Esophagus muscularis mucosa (tissue), 4 donors: ENCODE results near the gene TMEM94. TPM values are rescaled to one million over a fixed set of nuclear protein-coding genes. Genes with fewer than 3 reads are reported as not detected.
A peak's percentile ranks its signal among the peaks of the same experiment; 100 is the strongest.

Source experiments
- DNase-seq: peaks from one replicate; pipeline ENCODE4 v3.0.0-alpha.2; 2017; ENCODE audit errors: extremely low spot score
- H3K27ac ChIP-seq, 4 donors: fragments of 200-600 bp; sonication (generic); replicated peaks in 1 of 4; 1 replicate in 3 of 4; 2 replicates in 1 of 4; pipeline ENCODE4 v1.5.1; 2016 to 2019; ENCODE audit warnings: mild to moderate bottlenecking in 1 of 4
- H3K27me3 ChIP-seq, 4 donors: fragments of 200-600 bp; sonication (generic); one replicate each; pipeline versions ENCODE4 v1.5.1 to v1.6.0; 2016 to 2019
- H3K36me3 ChIP-seq, 4 donors: fragments of 200-600 bp; sonication (generic); one replicate each; pipeline ENCODE4 v1.5.1; 2016 to 2019
- H3K4me1 ChIP-seq, 4 donors: fragments of 200-600 bp; sonication (generic); one replicate each; pipeline ENCODE4 v1.5.1; 2016 to 2019
- H3K4me3 ChIP-seq, 4 donors: fragments of 200-600 bp; sonication (generic); 1 replicate in 2 of 4; 2 replicates in 2 of 4; pipeline ENCODE4 v1.5.1; 2016 to 2019; ENCODE audit warnings: mild to moderate bottlenecking in 4 of 4, moderate library complexity in 1 of 4
- H3K9me3 ChIP-seq, 4 donors: fragments of 200-600 bp; sonication (generic); 1 replicate in 3 of 4; 2 replicates in 1 of 4; pipeline ENCODE4 v1.5.1; 2016 to 2019
- CTCF ChIP-seq, 3 experiments: fragments of 200-600 bp in 2 of 3; fragments of 450-650 bp in 1 of 3; sonication (generic) in 2 of 3; IDR thresholded peaks; one replicate each; pipeline ENCODE4 v1.5.1; 2017 to 2019; ENCODE audit warnings: antibody characterized with exemption in 3 of 3, mild to moderate bottlenecking in 2 of 3, moderate library complexity in 1 of 3
- EP300 ChIP-seq: sonication (generic); formaldehyde crosslinking; IDR thresholded peaks from one replicate; pipeline ENCODE4 v1.6.1; 2017; ENCODE audit warnings: antibody characterized with exemption
- POLR2A ChIP-seq: fragments of 450-650 bp; IDR thresholded peaks from one replicate; pipeline ENCODE4 v1.6.1; 2017; ENCODE audit warnings: antibody characterized with exemption, moderate library complexity, mild to moderate bottlenecking, low read depth
- POLR2AphosphoS5 ChIP-seq, 2 donors: sonication (generic); formaldehyde crosslinking; IDR thresholded peaks; one replicate each; pipeline ENCODE4 v1.6.1; 2017; ENCODE audit warnings: antibody characterized with exemption in 2 of 2
- WGBS: methylation state at CpG from one replicate; pipeline ENCODE4 v1.1.5; 2018; 5-methylcytosine and 5-hydroxymethylcytosine counted together
- intact Hi-C: fragments of 100-400 bp; cut with DNase I; formaldehyde crosslinking; loops from one replicate; pipeline ENCODE4 v1.15.1; 2023
- total RNA-seq, 4 donors: library from RNA; depleted of rRNA; stranded (reverse); fragments of >200 nt; gene quantifications; one replicate each; pipeline versions ENCODE4 v1.1.0 to v1.2.1, GENCODE V29; 2016

The TMEM94 gene
- total RNA-seq, 4 donors from 2014 or later = 35.3 to 71.4 (median 46.3) TPM

GRCh38 chr17:75480281-75480680 is 23.8 kb downstream of the TMEM94 start:
- peaks cover 35 to 82% (median 71%) of the 10 kb centered on the region in 4 donors for H3K4me1 ChIP-seq
- H3K27ac ChIP-seq = no peak overlapping the region
- peaks cover 0 to 7% (median 0%) of the 10 kb centered on the region in 4 donors for H3K36me3 ChIP-seq
- H3K4me3 ChIP-seq = no peak overlapping the region
- WGBS = 93% methylated on average over 6 of the region's 6 CpGs
- intact Hi-C loops = no loop called here
- no peaks in the 10 kb centered on the region for H3K27me3 ChIP-seq
- no peak for DNase-seq
- no peak for TF ChIP-seq POLR2A
- TF ChIP-seq POLR2AphosphoS5 (IDR thresholded peaks at IDR 0.05) = no peak
- TF ChIP-seq CTCF (IDR thresholded peaks at IDR 0.05) = no peak
- no peak for TF ChIP-seq EP300
- no peaks in the 10 kb centered on the region for H3K9me3 ChIP-seq

- TF ChIP-seq EP300 = no peak
- no peak for TF ChIP-seq CTCF (IDR thresholded peaks at IDR 0.05)
- TF ChIP-seq POLR2A = no peak
- no peak for TF ChIP-seq POLR2AphosphoS5 (IDR thresholded peaks at IDR 0.05)
- Histone ChIP-seq H3K4me1 (peaks cover 31 to 82% (median 71%) of the 10 kb centered on the region in 4 donors), H3K27ac (peak overlapping the region in 2 of 4 donors; percentile 22 to 28), H3K9me3 (no peaks in the 10 kb centered on the region), H3K4me3 (no peak overlapping the region), H3K36me3 (peaks cover 0 to 17% (median 2%) of the 10 kb centered on the region in 4 donors), H3K27me3 (no peaks in the 10 kb centered on the region)
- intact Hi-C loops = no loop called here
- no peak for DNase-seq
- 83% methylated on average over 12 of the region's 13 CpGs for WGBS
These were observed 25.0 kb downstream of the TMEM94 start for GRCh38 chr17:75481194-75482068.

GRCh38 chr17:75482098-75482942 is 25.9 kb downstream of the TMEM94 start:
- intact Hi-C loops = no loop called here
- Histone ChIP-seq H3K9me3 (no peaks in the 10 kb centered on the region), H3K4me3 (no peak overlapping the region), H3K27ac (peak overlapping the region in 1 of 4 donors; percentile 28), H3K36me3 (peaks cover 0 to 20% (median 2%) of the 10 kb centered on the region in 4 donors), H3K4me1 (peaks cover 31 to 82% (median 71%) of the 10 kb centered on the region in 4 donors), H3K27me3 (no peaks in the 10 kb centered on the region)
- 75% methylated on average over 15 of the region's 16 CpGs for WGBS
- DNase-seq = no peak
- TF ChIP-seq CTCF (IDR thresholded peaks at IDR 0.05) (no peak), POLR2AphosphoS5 (IDR thresholded peaks at IDR 0.05) (no peak)

GRCh38 chr17:75485688-75486087 is 29.3 kb downstream of the TMEM94 start:
- Histone ChIP-seq H3K36me3 (peaks cover 0 to 33% (median 9%) of the 10 kb centered on the region in 4 donors), H3K27me3 (no peaks in the 10 kb centered on the region), H3K27ac (no peak overlapping the region), H3K4me3 (no peak overlapping the region), H3K9me3 (no peaks in the 10 kb centered on the region), H3K4me1 (peaks cover 51 to 88% (median 84%) of the 10 kb centered on the region in 4 donors)
- intact Hi-C loops = no loop called here
- no peak for TF ChIP-seq POLR2A
- WGBS = 100% methylated on average over 2 of the region's 12 CpGs
- DNase-seq = no peak

- H3K9me3 ChIP-seq = no peaks in the 10 kb centered on the region
- H3K4me1 ChIP-seq = peaks cover 51 to 89% (median 84%) of the 10 kb centered on the region in 4 donors
- H3K36me3 ChIP-seq = peaks cover 1 to 33% (median 14%) of the 10 kb centered on the region in 4 donors
- no peaks in the 10 kb centered on the region for H3K27me3 ChIP-seq
- intact Hi-C loops = no loop called here
- no peak for TF ChIP-seq POLR2A
- no peak for TF ChIP-seq POLR2AphosphoS5 (IDR thresholded peaks at IDR 0.05)
- no peak for TF ChIP-seq CTCF (IDR thresholded peaks at IDR 0.05)
- no peak for TF ChIP-seq EP300
- WGBS = 87% methylated on average over 12 of the region's 14 CpGs
- H3K27ac ChIP-seq = no peak overlapping the region
- DNase-seq = no peak
- no peak overlapping the region for H3K4me3 ChIP-seq
These were observed 29.7 kb downstream of the TMEM94 start for GRCh38 chr17:75486151-75486550.
